Measurements from ENCODE around the gene SEC14L2.

- no peak for TF ChIP-seq CTCF (IDR thresholded peaks at IDR 0.05; ENCODE audit: low read depth, low read length)
- no peak for TF ChIP-seq POLR2A (IDR thresholded peaks at IDR 0.05; ENCODE audit: extremely low read depth, insufficient read length)
- TF ChIP-seq MAX (IDR thresholded peaks at IDR 0.05; ENCODE audit: low read depth, low read length), result no peak
These were observed 57.1 kb downstream of the SEC14L2 start for GRCh38 chr22:30453731-30454510.
